Measurements from ENCODE around the gene TUBB4B.

Gene TUBB4B

DNA sequence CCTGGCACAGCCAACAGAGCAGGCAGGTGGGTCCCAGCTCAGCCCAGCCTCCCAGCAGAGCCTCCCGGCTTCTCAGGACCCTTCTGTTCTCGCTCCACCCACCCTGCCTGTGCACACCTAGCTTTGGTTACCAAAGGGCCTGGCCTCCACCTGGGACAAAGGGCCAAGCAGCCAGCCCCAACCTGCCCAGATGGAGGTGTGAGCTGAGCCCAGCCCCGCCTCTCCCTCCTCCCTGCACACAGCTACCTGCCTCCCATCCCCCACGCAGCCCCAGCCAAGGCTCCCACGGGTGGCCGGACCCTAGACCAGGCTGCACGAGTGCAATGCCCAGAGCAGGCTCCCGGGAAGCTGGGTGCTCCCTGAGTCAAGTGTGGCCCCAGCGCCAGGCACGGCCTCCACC, 46.2 kb upstream of the TUBB4B start:
- DNase-seq (ENCODE audit: low read depth): no peak
- no peak overlapping the region for H3K4me3 ChIP-seq (ENCODE audit: low read depth, low read length)
- TF ChIP-seq CTCF (IDR thresholded peaks at IDR 0.05; ENCODE audit: low read depth, low read length, missing control alignments): no peak

DNA sequence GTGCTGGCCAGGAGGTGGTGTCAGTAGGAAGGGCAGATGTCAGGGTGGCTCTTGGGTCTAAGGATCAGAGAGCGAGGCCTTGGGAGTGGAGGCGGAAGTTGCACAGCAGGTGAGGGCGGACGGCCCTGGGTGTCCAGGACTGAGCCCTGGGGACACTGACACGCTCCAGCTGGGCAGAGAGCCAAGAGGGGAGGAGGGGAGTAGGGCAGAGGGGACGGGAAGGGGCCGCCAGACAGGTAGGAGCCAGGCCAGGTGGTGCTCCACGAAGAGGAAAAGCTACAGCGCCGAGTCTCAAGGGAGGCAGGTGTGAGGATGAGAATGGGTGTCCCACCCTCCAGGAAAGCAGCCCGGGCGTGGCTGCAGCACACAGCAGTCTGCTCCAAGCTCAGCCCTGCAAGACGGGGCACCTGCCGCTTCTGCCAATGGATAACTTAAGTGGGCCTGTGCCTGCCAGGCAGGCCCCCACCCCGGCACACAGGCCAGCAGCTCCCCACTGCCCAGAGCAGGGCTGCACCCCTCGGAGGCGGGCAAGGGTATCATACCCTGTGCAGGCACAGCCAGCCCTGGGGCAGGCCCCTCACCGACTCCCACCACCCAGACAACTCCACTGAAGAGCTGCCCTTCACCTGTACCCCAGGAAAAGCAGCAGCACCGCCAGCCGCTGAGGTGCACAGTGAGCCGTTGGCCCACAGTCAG, 45.4 kb upstream of the TUBB4B start:
- H3K4me3 ChIP-seq (ENCODE audit: low read depth, low read length): no peak overlapping the region
- TF ChIP-seq CTCF (IDR thresholded peaks at IDR 0.05; ENCODE audit: low read depth, low read length, missing control alignments): no peak
- DNase-seq (ENCODE audit: low read depth): no peak

DNA sequence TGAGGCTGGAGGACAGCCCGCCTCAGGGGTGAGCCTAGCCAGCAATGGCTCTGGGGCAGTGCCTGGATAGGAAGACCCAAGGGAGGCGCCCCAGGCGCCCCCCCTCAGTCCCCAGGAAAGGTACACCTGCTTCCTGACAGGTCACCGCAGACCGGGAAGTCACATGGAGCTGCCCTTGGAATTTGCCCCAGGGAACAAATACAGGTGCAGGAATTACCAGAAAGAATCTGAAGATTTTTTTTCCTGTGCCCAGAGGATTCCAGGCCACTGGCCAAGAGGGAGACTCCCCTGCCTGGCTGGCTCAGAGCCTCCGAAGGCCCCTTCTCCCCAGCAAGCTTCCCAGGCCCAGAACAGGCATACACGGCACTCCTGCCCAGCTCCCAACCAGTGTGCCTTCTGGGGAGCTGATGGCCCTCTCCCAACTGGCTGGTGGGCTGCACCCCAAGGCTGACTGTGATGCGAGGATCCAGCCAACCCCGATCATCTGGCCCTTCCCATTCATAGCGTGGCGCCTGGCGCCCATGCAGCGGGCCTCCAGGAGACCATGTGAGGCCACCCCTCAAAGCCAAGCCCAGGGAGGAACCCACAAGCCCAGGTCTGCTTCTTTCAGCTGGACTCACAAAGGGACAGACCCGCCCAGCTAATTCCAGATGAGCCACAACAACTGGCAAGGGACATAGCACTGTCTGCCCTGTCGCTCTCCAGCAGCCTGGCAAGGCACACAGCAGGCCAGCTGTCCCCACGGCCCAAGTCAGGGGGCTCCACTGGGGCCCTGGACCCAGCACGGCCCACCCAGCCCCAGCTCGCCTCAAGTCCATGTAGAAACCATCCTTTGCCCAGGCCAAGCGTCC, 42.8 kb upstream of the TUBB4B start:
- H3K4me3 ChIP-seq (ENCODE audit: low read depth, low read length): no peak overlapping the region
- no peak for TF ChIP-seq CTCF (IDR thresholded peaks at IDR 0.05; ENCODE audit: low read depth, low read length, missing control alignments)
- DNase-seq (ENCODE audit: low read depth): no peak

DNA sequence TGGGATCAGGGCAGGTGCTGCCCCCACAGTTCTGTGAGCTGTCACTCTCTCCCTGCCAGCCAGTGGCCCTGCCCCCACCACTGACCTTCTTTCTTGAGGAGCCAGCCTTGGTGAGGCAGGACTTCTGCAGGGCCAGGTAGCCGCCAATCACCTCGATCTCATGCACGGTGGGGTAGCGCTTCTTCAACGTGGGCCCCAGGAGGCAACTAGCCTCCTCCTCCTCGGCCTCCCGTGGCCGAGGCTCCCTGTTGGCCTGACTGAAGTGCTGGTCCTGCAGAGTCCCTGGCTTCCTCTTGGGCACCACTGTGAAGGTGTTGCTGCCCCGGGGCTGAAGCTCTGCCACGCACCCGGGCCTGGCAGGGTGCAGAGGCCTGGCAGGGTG, 42.2 kb upstream of the TUBB4B start:
- DNase-seq (ENCODE audit: low read depth): no peak
- H3K4me3 ChIP-seq (ENCODE audit: low read depth, low read length): no peak overlapping the region
- TF ChIP-seq CTCF (IDR thresholded peaks at IDR 0.05; ENCODE audit: low read depth, low read length, missing control alignments): no peak

DNA sequence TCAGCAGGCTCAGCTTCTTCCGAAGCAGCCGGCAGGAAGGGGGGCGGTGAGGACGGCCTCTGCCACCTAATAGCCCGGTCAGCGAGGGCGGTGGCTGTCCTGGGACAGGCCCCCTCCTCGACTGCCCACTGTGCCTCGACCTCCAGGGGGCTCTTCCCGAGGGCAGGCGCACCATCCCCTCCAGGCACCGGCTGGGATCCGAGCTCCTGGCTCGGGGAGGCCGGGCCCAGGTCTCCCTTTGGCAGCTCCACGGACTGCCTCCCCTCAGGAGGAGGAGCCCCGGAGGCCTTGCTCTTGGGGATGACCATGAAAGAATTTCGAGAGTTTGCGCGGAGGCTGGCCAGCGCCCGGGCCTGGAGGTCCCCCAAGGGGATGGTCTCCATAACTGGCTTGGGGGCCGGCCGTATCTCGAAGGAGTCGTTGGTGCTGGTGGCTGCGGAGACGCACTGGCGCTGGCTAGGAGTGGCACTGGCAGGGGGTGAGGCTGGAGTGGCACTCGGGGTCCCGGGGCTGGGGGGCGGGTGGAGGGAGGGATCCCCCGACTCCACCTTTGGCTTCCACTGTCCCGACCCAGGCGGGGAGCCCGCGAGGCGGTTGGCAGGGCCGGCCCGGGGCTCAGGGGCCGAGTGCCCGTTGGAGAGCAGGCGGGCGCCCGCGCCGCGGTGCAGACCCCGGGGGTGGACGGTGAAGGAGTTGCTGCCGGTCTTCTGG, 41.5 kb upstream of the TUBB4B start:
- peak overlapping the region; percentile 67 for H3K4me3 ChIP-seq (ENCODE audit: low read depth, low read length)
- DNase-seq (ENCODE audit: low read depth): no peak
- no peak for TF ChIP-seq CTCF (IDR thresholded peaks at IDR 0.05; ENCODE audit: low read depth, low read length, missing control alignments)

GRCh38 chr9:137200311-137201204, 40.5 kb upstream of the TUBB4B start, which contains the start of gene TPRN:
TSS of gene TPRN (minus strand) at chr9:137200741. CDS start at chr9:137200711, 30 bp downstream.
- no peak for TF ChIP-seq CTCF (IDR thresholded peaks at IDR 0.05; ENCODE audit: low read depth, low read length, missing control alignments)
- peak within 1 kb of the TSS; percentile 67 for H3K4me3 ChIP-seq (ENCODE audit: low read depth, low read length)

More at GRCh38 chr9:137200311-137201204, 40.5 kb upstream of the TUBB4B start, which contains the start of gene TPRN:
- DNase-seq (ENCODE audit: low read depth): peak; percentile 98
